Astrocyte of the spinal cord (primary cell): ENCODE measurements around the gene ANKRD49.

Source experiments
- DNase-seq: peaks from one replicate; pipeline ENCODE4 v3.0.0; 2011; ENCODE audit warnings: low read depth, low spot score
- H3K4me3 ChIP-seq: 2 replicates; pipeline ENCODE4 v1.5.1; 2011; ENCODE audit warnings: low read depth, mild to moderate bottlenecking, low read length, moderate library complexity
- in situ Hi-C: cut with HindIII; loops from 2 replicates; pipeline ENCODE4 v1.10.0; 2017; ENCODE audit warnings: low sequenced_read_pairs
- TF ChIP-seq, protein P1 (sequence below): IDR thresholded peaks from 2 replicates; pipeline ENCODE4 v1.5.1; 2012; ENCODE audit warnings: low read depth, mild to moderate bottlenecking, low read length, inconsistent platforms

The ANKRD49 gene

DNA sequence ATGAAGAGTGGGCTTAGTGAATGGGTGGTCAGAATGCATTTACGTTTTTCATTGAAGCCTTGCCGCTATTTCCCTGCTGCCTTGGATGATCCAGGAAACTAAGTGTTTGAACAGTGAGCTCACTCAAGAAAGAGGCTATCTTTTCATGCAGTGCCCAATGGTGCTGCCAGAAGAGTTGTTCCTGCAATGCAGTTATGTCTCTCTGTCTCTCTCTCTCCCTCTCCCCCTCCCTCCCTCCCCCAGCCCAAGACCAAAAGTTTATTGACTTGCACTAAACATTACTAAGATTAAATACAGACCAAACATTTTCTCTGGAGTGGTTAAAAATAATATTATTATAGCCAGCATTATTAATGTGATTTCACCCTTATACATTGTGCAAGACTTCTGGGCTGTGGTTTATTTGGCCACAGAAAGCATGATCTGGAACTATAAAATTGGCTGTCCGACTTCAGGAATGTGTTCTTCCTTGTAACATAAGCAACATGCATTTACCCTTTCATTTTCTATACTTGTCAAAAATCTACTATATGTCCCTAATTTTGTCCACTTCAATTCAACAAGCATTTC is 43.3 kb downstream of the ANKRD49 start:
- in situ Hi-C loops, result no loop called here
- TF ChIP-seq, protein P1, sequence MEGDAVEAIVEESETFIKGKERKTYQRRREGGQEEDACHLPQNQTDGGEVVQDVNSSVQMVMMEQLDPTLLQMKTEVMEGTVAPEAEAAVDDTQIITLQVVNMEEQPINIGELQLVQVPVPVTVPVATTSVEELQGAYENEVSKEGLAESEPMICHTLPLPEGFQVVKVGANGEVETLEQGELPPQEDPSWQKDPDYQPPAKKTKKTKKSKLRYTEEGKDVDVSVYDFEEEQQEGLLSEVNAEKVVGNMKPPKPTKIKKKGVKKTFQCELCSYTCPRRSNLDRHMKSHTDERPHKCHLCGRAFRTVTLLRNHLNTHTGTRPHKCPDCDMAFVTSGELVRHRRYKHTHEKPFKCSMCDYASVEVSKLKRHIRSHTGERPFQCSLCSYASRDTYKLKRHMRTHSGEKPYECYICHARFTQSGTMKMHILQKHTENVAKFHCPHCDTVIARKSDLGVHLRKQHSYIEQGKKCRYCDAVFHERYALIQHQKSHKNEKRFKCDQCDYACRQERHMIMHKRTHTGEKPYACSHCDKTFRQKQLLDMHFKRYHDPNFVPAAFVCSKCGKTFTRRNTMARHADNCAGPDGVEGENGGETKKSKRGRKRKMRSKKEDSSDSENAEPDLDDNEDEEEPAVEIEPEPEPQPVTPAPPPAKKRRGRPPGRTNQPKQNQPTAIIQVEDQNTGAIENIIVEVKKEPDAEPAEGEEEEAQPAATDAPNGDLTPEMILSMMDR, result no peak
- H3K4me3 ChIP-seq, result no peak overlapping the region
- DNase-seq, result peak; percentile 68

DNA sequence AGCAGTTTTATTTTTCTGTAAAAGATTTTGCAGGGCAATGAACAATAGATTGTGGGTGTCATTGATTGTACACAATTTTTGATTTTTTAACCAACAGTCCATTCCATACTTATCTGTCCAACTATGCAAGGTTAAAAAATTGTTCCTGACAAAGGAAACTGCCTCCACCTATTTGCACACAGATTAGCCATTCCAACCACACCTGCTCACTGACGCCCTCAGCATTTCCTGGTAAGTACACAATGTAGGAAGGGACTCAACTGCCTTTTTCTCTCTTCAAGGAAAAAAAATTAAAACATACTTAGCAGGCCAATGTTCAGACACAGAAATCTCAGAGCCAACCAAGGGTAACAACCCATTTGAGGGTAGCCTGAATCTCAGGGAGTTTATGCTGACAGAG is 45.6 kb downstream of the ANKRD49 start:
- no peak for DNase-seq
- no peak overlapping the region for H3K4me3 ChIP-seq
- in situ Hi-C loops, result no loop called here
- TF ChIP-seq, protein P1, result no peak

GRCh38 chr11:94543695-94544645 is 50.2 kb downstream of the ANKRD49 start, which contains the start of gene FUT4:
Gene FUT4, plus strand, starts transcription at chr11:94543921. Its CDS starts 213 bp downstream, at chr11:94544134.
- H3K4me3 ChIP-seq, result peak within 1 kb of the TSS; percentile 50
- TF ChIP-seq, protein P1, result no peak
- DNase-seq, result peak; percentile 86
- in situ Hi-C loops, result no loop called here

GRCh38 chr11:94544646-94545263 is 51.0 kb downstream of the ANKRD49 start:
- TF ChIP-seq, protein P1, result no peak
- H3K4me3 ChIP-seq, result peak overlapping the region; percentile 50
- in situ Hi-C loops, result no loop called here
- no peak for DNase-seq

GRCh38 chr11:94545264-94546161 is 51.7 kb downstream of the ANKRD49 start:
- TF ChIP-seq, protein P1, result no peak
- DNase-seq, result no peak
- peak overlapping the region; percentile 50 for H3K4me3 ChIP-seq
- in situ Hi-C loops, result no loop called here

- peak overlapping the region; percentile 50 for H3K4me3 ChIP-seq
- DNase-seq, result no peak
- in situ Hi-C loops, result no loop called here
Observed at GRCh38 chr11:94546162-94546470, 52.3 kb downstream of the ANKRD49 start.

More at GRCh38 chr11:94546162-94546470, 52.3 kb downstream of the ANKRD49 start:
- TF ChIP-seq, protein P1, result no peak
